Hepatocyte (in vitro differentiated cells): ENCODE measurements around the gene PIK3C2G. TPM values are rescaled to one million over a fixed set of nuclear protein-coding genes. Genes with fewer than 3 reads are reported as not detected.

ENCODE experiments used
- DNase-seq: peaks from one replicate; pipeline ENCODE4 v3.0.0-alpha.2; 2016; ENCODE audit warnings: low spot score
- H2AFZ ChIP-seq: fragments of 200-600 bp; sonication (generic); 2 replicates; pipeline ENCODE4 v1.6.0; 2016; ENCODE audit warnings: antibody characterized with exemption, mild to moderate bottlenecking
- H3K27ac ChIP-seq: fragments of 200-600 bp; sonication (generic); 2 replicates; pipeline ENCODE4 v1.5.1; 2016; ENCODE audit warnings: mild to moderate bottlenecking
- H3K27me3 ChIP-seq: fragments of 200-600 bp; sonication (generic); 2 replicates; pipeline ENCODE4 v1.6.1; 2016
- H3K36me3 ChIP-seq: fragments of 200-600 bp; sonication (generic); replicated peaks from 2 replicates; pipeline ENCODE4 v1.5.1; 2016; ENCODE audit warnings: low read depth; ENCODE audit not compliant: insufficient read depth
- H3K4me1 ChIP-seq: fragments of 200-600 bp; sonication (generic); 2 replicates; pipeline ENCODE4 v1.5.1; 2016; ENCODE audit warnings: mild to moderate bottlenecking, moderate library complexity; ENCODE audit not compliant: insufficient read depth
- H3K4me2 ChIP-seq: fragments of 200-600 bp; sonication (generic); 2 replicates; pipeline ENCODE4 v1.6.0; 2016
- H3K4me3 ChIP-seq: fragments of 200-600 bp; sonication (generic); 2 replicates; pipeline ENCODE4 v1.5.1; 2016; ENCODE audit warnings: mild to moderate bottlenecking
- H3K79me2 ChIP-seq: fragments of 200-600 bp; sonication (generic); 2 replicates; pipeline ENCODE4 v1.6.0; 2017; ENCODE audit warnings: mild to moderate bottlenecking
- H3K9me2 ChIP-seq: fragments of 200-600 bp; sonication (generic); replicated peaks from 2 replicates; pipeline ENCODE4 v1.6.0; 2017; ENCODE audit warnings: mild to moderate bottlenecking; ENCODE audit not compliant: insufficient read depth
- H3K9me3 ChIP-seq: fragments of 200-600 bp; sonication (generic); 2 replicates; pipeline ENCODE4 v1.5.1; 2016; ENCODE audit warnings: low read depth, mild to moderate bottlenecking
- H4K20me1 ChIP-seq: fragments of 200-600 bp; sonication (generic); 2 replicates; pipeline ENCODE4 v1.6.0; 2016; ENCODE audit warnings: mild to moderate bottlenecking; ENCODE audit not compliant: insufficient read depth, poor library complexity, severe bottlenecking
- CTCF ChIP-seq: fragments of 200-600 bp; sonication (generic); IDR thresholded peaks from 2 replicates; pipeline ENCODE4 v1.5.1; 2016; ENCODE audit warnings: antibody characterized with exemption, mild to moderate bottlenecking; ENCODE audit not compliant: poor library complexity
- EZH2 ChIP-seq: fragments of 200-600 bp; sonication (generic); IDR thresholded peaks from 2 replicates; pipeline ENCODE4 v1.6.1; 2016; ENCODE audit warnings: antibody characterized with exemption, mild to moderate bottlenecking, borderline replicate concordance
- EZH2phosphoT487 ChIP-seq: fragments of 200-600 bp; sonication (generic); IDR thresholded peaks from one replicate; pipeline ENCODE4 v1.6.1; 2018; ENCODE audit warnings: antibody characterized with exemption, mild to moderate bottlenecking, low read depth, moderate library complexity; ENCODE audit not compliant: unreplicated experiment, severe bottlenecking
- WGBS: methylation state at CpG from one replicate; pipeline ENCODE4 v1.1.6; 2016; ENCODE audit warnings: low lambda C conversion rate; ENCODE audit errors: missing lambda C conversion rate; 5-methylcytosine and 5-hydroxymethylcytosine counted together
- polyA plus RNA-seq: library from polyadenylated mRNA; unstranded; fragments of >200 nt; fragmentation: Nextera tagmentation; extraction: Ambion mirVana; gene quantifications from 2 replicates; pipeline ENCODE4 v1.2.1, GENCODE V29; 2016
- total RNA-seq: library from RNA; depleted of rRNA; stranded (reverse); fragments of >200 nt; gene quantifications from 2 replicates; pipeline ENCODE4 v1.2.3, GENCODE V29; 2014

Gene PIK3C2G
- total and polyA plus RNA-seq, 2 experiments from 2014 or later: 3.5 to 6.7 TPM

GRCh38 chr12:18361433-18361832, 100.1 kb downstream of the PIK3C2G start:
- no peak overlapping the region for H2AFZ ChIP-seq
- H3K4me3 ChIP-seq: no peak overlapping the region
- H3K4me2 ChIP-seq: no peak overlapping the region
- DNase-seq: no peak
- H3K79me2 ChIP-seq: no peaks in the 10 kb centered on the region
- TF ChIP-seq EZH2 (no peak), EZH2phosphoT487 (no peak), CTCF (no peak)
- H3K36me3 ChIP-seq: no peaks in the 10 kb centered on the region
- H3K9me3 ChIP-seq: no peaks in the 10 kb centered on the region
- no peaks in the 10 kb centered on the region for H3K27me3 ChIP-seq
- no peaks in the 10 kb centered on the region for H3K4me1 ChIP-seq
- H3K9me2 ChIP-seq: no peaks in the 10 kb centered on the region
- no peaks in the 10 kb centered on the region for H4K20me1 ChIP-seq
- no peak overlapping the region for H3K27ac ChIP-seq

- no peaks in the 10 kb centered on the region for H3K4me1 ChIP-seq
- H3K36me3 ChIP-seq: no peaks in the 10 kb centered on the region
- H3K27me3 ChIP-seq: no peaks in the 10 kb centered on the region
- H4K20me1 ChIP-seq: no peaks in the 10 kb centered on the region
- H3K4me2 ChIP-seq: no peak overlapping the region
- no peaks in the 10 kb centered on the region for H3K79me2 ChIP-seq
- WGBS: 77% methylated on average over 2 of the region's 2 CpGs
- no peak for TF ChIP-seq EZH2
- TF ChIP-seq CTCF: no peak
- no peak for TF ChIP-seq EZH2phosphoT487
- no peak overlapping the region for H3K27ac ChIP-seq
- DNase-seq: no peak
- H3K9me3 ChIP-seq: no peaks in the 10 kb centered on the region
- H2AFZ ChIP-seq: no peak overlapping the region
- H3K4me3 ChIP-seq: no peak overlapping the region
- no peaks in the 10 kb centered on the region for H3K9me2 ChIP-seq
Observed at GRCh38 chr12:18363321-18363720, 102.0 kb downstream of the PIK3C2G start.

- TF ChIP-seq EZH2 (no peak), EZH2phosphoT487 (no peak), CTCF (no peak)
- Histone ChIP-seq H3K79me2 (no peaks in the 10 kb centered on the region), H3K9me2 (no peaks in the 10 kb centered on the region), H3K27ac (no peak overlapping the region), H3K4me3 (no peak overlapping the region), H3K9me3 (no peaks in the 10 kb centered on the region), H3K27me3 (no peaks in the 10 kb centered on the region), H3K4me2 (no peak overlapping the region), H2AFZ (no peak overlapping the region), H3K4me1 (no peaks in the 10 kb centered on the region), H4K20me1 (no peaks in the 10 kb centered on the region), H3K36me3 (no peaks in the 10 kb centered on the region)
- 86% methylated on average over 3 of the region's 3 CpGs for WGBS
- DNase-seq: no peak
Observed at GRCh38 chr12:18368594-18368993, 107.3 kb downstream of the PIK3C2G start.

GRCh38 chr12:18373181-18373580, 111.9 kb downstream of the PIK3C2G start:
- Histone ChIP-seq H3K27me3 (no peaks in the 10 kb centered on the region), H3K36me3 (no peaks in the 10 kb centered on the region), H4K20me1 (no peaks in the 10 kb centered on the region), H3K4me1 (no peaks in the 10 kb centered on the region), H2AFZ (no peak overlapping the region), H3K4me2 (no peak overlapping the region), H3K79me2 (no peaks in the 10 kb centered on the region), H3K9me2 (no peaks in the 10 kb centered on the region), H3K27ac (no peak overlapping the region), H3K4me3 (no peak overlapping the region), H3K9me3 (no peaks in the 10 kb centered on the region)
- TF ChIP-seq EZH2phosphoT487 (no peak), EZH2 (no peak), CTCF (no peak)
- 76% methylated on average over 6 of the region's 6 CpGs for WGBS
- DNase-seq: no peak
